Thyroid gland (tissue), 4 donors: ENCODE measurements around the gene SYT9.

Source experiments
- CTCF ChIP-seq, 6 experiments: fragments of 200-600 bp in 3 of 6; fragments of 450-650 bp in 3 of 6; sonication (generic) in 3 of 6; IDR thresholded peaks; one replicate each; pipeline ENCODE4 v1.5.1; 2016 to 2019; ENCODE audit warnings: antibody characterized with exemption in 6 of 6, mild to moderate bottlenecking in 2 of 6, inconsistent platforms in 1 of 6, moderate library complexity in 1 of 6
- POLR2A ChIP-seq, 2 donors: fragments of 450-650 bp; IDR thresholded peaks; one replicate each; pipeline ENCODE4 v1.6.1; 2017; ENCODE audit warnings: antibody characterized with exemption in 2 of 2, mild to moderate bottlenecking in 2 of 2, moderate library complexity in 1 of 2

DNA sequence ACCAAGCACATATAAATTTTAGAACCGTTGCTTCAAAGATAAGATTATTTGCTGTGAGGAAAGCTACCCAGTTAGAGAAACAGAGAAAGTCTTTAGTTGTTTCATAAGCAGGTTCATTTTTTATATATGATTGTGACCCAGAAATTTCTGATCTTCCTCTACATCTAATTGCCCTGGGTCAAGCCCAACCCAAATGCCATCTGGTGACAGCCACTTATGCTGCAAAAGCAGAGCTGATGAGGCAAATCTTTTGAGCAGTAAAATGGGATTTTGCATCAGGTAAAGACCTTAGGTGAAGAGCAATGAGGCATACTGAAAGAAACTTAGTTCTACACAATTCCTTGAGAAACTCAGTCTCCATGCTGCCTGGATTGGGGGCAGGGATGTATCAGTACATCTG, 28.0 kb downstream of the SYT9 start:
- TF ChIP-seq CTCF (IDR thresholded peaks at IDR 0.05) (no peak), POLR2A (IDR thresholded peaks at IDR 0.05) (no peak)
